H1 (cell line): ENCODE measurements around the gene SLC66A3. TPM values are rescaled to one million over a fixed set of nuclear protein-coding genes. Genes with fewer than 3 reads are reported as not detected.

Experiments
- CTCF ChIA-PET: fragments of 300-600 bp; sonication (Branson Sonifier 250); formaldehyde crosslinking; loops from one replicate; lab custom pipeline; 2021; ENCODE audit not compliant: partially characterized antibody; lab: Charles Lee
- POLR2A ChIA-PET: fragments of 300-600 bp; sonication (Branson Sonifier 250); formaldehyde crosslinking; loops from one replicate; lab custom pipeline; 2021; ENCODE audit warnings: inconsistent platforms; ENCODE audit not compliant: partially characterized antibody; lab: Charles Lee
- DNase-seq, 2 experiments: peaks; one replicate each; pipeline versions ENCODE4 v3.0.0 to v3.0.0-alpha.2; 2010 to 2022; ENCODE audit warnings: low spot score in 2 of 2, low read depth in 1 of 2, mixed read lengths in 1 of 2
- FAIRE-seq: peaks from 2 replicates; lab custom pipeline; 2011; peaks lifted over from hg19 to GRCh38; lab: Jason Lieb, UNC
- H2AFZ ChIP-seq: 2 replicates; pipeline ENCODE4 v1.8.1; 2012; ENCODE audit warnings: low read length, inconsistent platforms
- H2AK5ac ChIP-seq: 2 replicates; pipeline ENCODE4 v1.6.1; 2013; ENCODE audit warnings: low read depth, low read length
- H2BK120ac ChIP-seq: replicated peaks from 2 replicates; pipeline ENCODE3; 2013; ENCODE audit warnings: low read depth, low read length, inconsistent platforms
- H2BK12ac ChIP-seq: 2 replicates; pipeline ENCODE4 v1.6.1; 2013; ENCODE audit warnings: low read depth, low read length
- H2BK15ac ChIP-seq: 2 replicates; pipeline ENCODE4 v1.6.1; 2013; ENCODE audit warnings: low read length
- H2BK20ac ChIP-seq: 2 replicates; pipeline ENCODE4 v1.6.1; 2013; ENCODE audit warnings: low read length
- H2BK5ac ChIP-seq: 2 replicates; pipeline ENCODE4 v1.6.1; 2013; ENCODE audit warnings: low read depth, low read length
- H3K14ac ChIP-seq: 2 replicates; pipeline ENCODE4 v1.6.1; 2013; ENCODE audit warnings: inconsistent platforms; ENCODE audit not compliant: insufficient read length
- H3K18ac ChIP-seq: 2 replicates; pipeline ENCODE4 v1.6.1; 2013; ENCODE audit warnings: low read length; ENCODE audit errors: extremely low read depth
- H3K23ac ChIP-seq: 2 replicates; pipeline ENCODE4 v1.6.1; 2013; ENCODE audit warnings: inconsistent platforms; ENCODE audit not compliant: insufficient read length
- H3K23me2 ChIP-seq: 2 replicates; pipeline ENCODE4 v1.6.1; 2013; ENCODE audit warnings: low read depth, low read length
- H3K27ac ChIP-seq: 2 replicates; pipeline ENCODE4 v1.6.1; 2011; ENCODE audit warnings: low read depth, low read length, inconsistent platforms
- H3K27me3 ChIP-seq, 4 experiments: replicated peaks in 1 of 4; 1 replicate in 1 of 4; 2 replicates in 3 of 4; pipeline versions ENCODE4 v1.6.1 to v1.8.1; 2011 to 2013; ENCODE audit warnings: low read length in 3 of 4, mild to moderate bottlenecking in 3 of 4, inconsistent platforms in 2 of 4, mixed read lengths in 2 of 4, moderate library complexity in 1 of 4; ENCODE audit not compliant: control insufficient read depth in 3 of 4, insufficient read depth in 3 of 4; ENCODE audit errors: extremely low read depth in 1 of 4
- H3K36me3 ChIP-seq, 4 experiments: 2 replicates each; pipeline versions ENCODE4 v1.6.1 to v1.8.1; 2011 to 2013; ENCODE audit warnings: mild to moderate bottlenecking in 4 of 4, low read length in 3 of 4, moderate library complexity in 2 of 4, control low read depth in 1 of 4, inconsistent platforms in 1 of 4; ENCODE audit not compliant: insufficient read depth in 4 of 4, control insufficient read depth in 2 of 4
- H3K4ac ChIP-seq: replicated peaks from 2 replicates; pipeline ENCODE3; 2013; ENCODE audit warnings: low read length, low read depth, mixed read lengths, inconsistent platforms; ENCODE audit not compliant: insufficient read length
- H3K4me1 ChIP-seq, 4 experiments: replicated peaks in 1 of 4; 1 replicate in 1 of 4; 2 replicates in 3 of 4; pipeline versions ENCODE4 v1.6.1 to v1.8.1; 2011 to 2013; ENCODE audit warnings: low read length in 3 of 4, inconsistent platforms in 2 of 4, mixed read lengths in 1 of 4; ENCODE audit not compliant: insufficient read depth in 4 of 4, control insufficient read depth in 3 of 4
- H3K4me2 ChIP-seq, 2 experiments: 2 replicates each; pipeline versions ENCODE4 v1.6.1 to v1.8.1; 2011 to 2013; ENCODE audit warnings: low read depth in 2 of 2, low read length in 2 of 2, control low read depth in 1 of 2, inconsistent platforms in 1 of 2, mild to moderate bottlenecking in 1 of 2; ENCODE audit not compliant: insufficient read depth in 1 of 2
- H3K4me3 ChIP-seq, 4 experiments: fragments of 200-600, 300-600 bp in 1 of 4; sonication (generic), shearing (Covaris generic), sonication (Bioruptor Twin) in 1 of 4; 2 replicates each; pipeline versions ENCODE4 v1.5.1 to v1.8.1; 2011 to 2016; ENCODE audit warnings: low read length in 4 of 4, low read depth in 3 of 4, control low read depth in 2 of 4, inconsistent platforms in 2 of 4, mild to moderate bottlenecking in 2 of 4, mixed read lengths in 1 of 4, moderate library complexity in 1 of 4; ENCODE audit not compliant: insufficient read depth in 2 of 4; ENCODE audit errors: extremely low read depth in 1 of 4
- H3K56ac ChIP-seq: replicated peaks from 2 replicates; pipeline ENCODE3; 2013; ENCODE audit warnings: low read depth, mild to moderate bottlenecking, mixed read lengths, low read length, inconsistent platforms; ENCODE audit not compliant: insufficient read length
- H3K79me1 ChIP-seq: 2 replicates; pipeline ENCODE4 v1.6.1; 2013; ENCODE audit warnings: low read depth, low read length, control low read depth
- H3K79me2 ChIP-seq, 2 experiments: 2 replicates each; pipeline versions ENCODE4 v1.6.1 to v1.8.1; 2012 to 2013; ENCODE audit warnings: low read length in 2 of 2, mild to moderate bottlenecking in 2 of 2, inconsistent platforms in 1 of 2; ENCODE audit not compliant: insufficient read depth in 2 of 2, control insufficient read depth in 1 of 2
- H3K9ac ChIP-seq, 4 experiments: replicated peaks in 1 of 4; 1 replicate in 1 of 4; 2 replicates in 3 of 4; pipeline versions ENCODE4 v1.6.1 to v1.8.1; 2011 to 2013; ENCODE audit warnings: low read depth in 3 of 4, low read length in 3 of 4, control low read depth in 2 of 4, mild to moderate bottlenecking in 2 of 4, moderate library complexity in 2 of 4, inconsistent platforms in 1 of 4; ENCODE audit errors: extremely low read depth in 1 of 4
- H3K9me3 ChIP-seq, 2 experiments: 2 replicates each; pipeline versions ENCODE4 v1.6.1 to v1.8.1; 2012 to 2013; ENCODE audit warnings: mild to moderate bottlenecking in 2 of 2, moderate library complexity in 2 of 2, control low read depth in 1 of 2, inconsistent platforms in 1 of 2, low read depth in 1 of 2, low read length in 1 of 2, mixed read lengths in 1 of 2; ENCODE audit not compliant: insufficient read depth in 2 of 2
- H4K20me1 ChIP-seq, 2 experiments: replicated peaks in 1 of 2; 2 replicates each; pipeline versions ENCODE3 to v1.8.1; 2011 to 2013; ENCODE audit warnings: inconsistent platforms in 2 of 2, low read length in 2 of 2, mild to moderate bottlenecking in 1 of 2; ENCODE audit not compliant: insufficient read depth in 2 of 2, control insufficient read depth in 1 of 2
- H4K5ac ChIP-seq: 2 replicates; pipeline ENCODE4 v1.6.1; 2013; ENCODE audit warnings: low read length, low read depth, mixed read lengths, inconsistent platforms; ENCODE audit not compliant: insufficient read length
- H4K8ac ChIP-seq: 2 replicates; pipeline ENCODE4 v1.8.0; 2013; ENCODE audit warnings: mild to moderate bottlenecking, moderate library complexity, low read length, inconsistent platforms; ENCODE audit not compliant: insufficient read depth; ENCODE audit errors: extremely low read depth
- H4K91ac ChIP-seq: replicated peaks from 2 replicates; pipeline ENCODE3; 2013; ENCODE audit warnings: low read length, mixed read lengths, inconsistent platforms; ENCODE audit not compliant: insufficient read length
- HDAC6 ChIP-seq: IDR thresholded peaks from one replicate; pipeline ENCODE4 v1.7.1; 2012; ENCODE audit warnings: low read depth, mild to moderate bottlenecking, inconsistent platforms, low read length, moderate library complexity
- NRF1 ChIP-seq: IDR thresholded peaks from 2 replicates; pipeline ENCODE4 v1.6.1; 2011; ENCODE audit warnings: mild to moderate bottlenecking, low read depth, low read length, improper control_type of control experiment
- SP1 ChIP-seq: IDR thresholded peaks from 2 replicates; pipeline ENCODE4 v1.6.1; 2011; ENCODE audit warnings: low read depth, low read length
- TAF1 ChIP-seq: IDR thresholded peaks from 2 replicates; pipeline ENCODE4 v1.6.1; 2011; ENCODE audit warnings: mild to moderate bottlenecking, low read depth, low read length
- WGBS, 2 experiments: shearing (Covaris generic) in 1 of 2; methylation state at CpG; one replicate each; pipeline versions ENCODE4 v1.1.6 to v1.1.7; 2013 to 2015; ENCODE audit warnings: low lambda C conversion rate in 2 of 2, mixed read lengths in 2 of 2, inconsistent platforms in 1 of 2, low coverage in 1 of 2, missing lambda C conversion rate in 1 of 2; ENCODE audit not compliant: insufficient replicate concordance in 2 of 2, insufficient coverage in 1 of 2, insufficient read length in 1 of 2; ENCODE audit errors: extremely low coverage in 1 of 2, missing lambda C conversion rate in 1 of 2; 5-methylcytosine and 5-hydroxymethylcytosine counted together
- polyA plus RNA-seq, 7 experiments: library from polyadenylated mRNA; depleted of rRNA in 3 of 7; stranded (reverse) in 5 of 7; unstranded in 2 of 7; fragments of >200 nt in 5 of 7; fragments of 200-250 nt in 2 of 7; gene quantifications; 1 replicate in 5 of 7; 2 replicates in 1 of 7; 4 replicates in 1 of 7; pipeline versions ENCODE4 v1.2.1 to v1.2.3, GENCODE V29; 2011 to 2013; ENCODE audit warnings: missing spikeins in 2 of 7, mixed read lengths in 2 of 7
- total RNA-seq: library from RNA; stranded (reverse); fragmentation: NEBNext Ultra II Directional; extraction: Animal tissue kit (Norgen Biotek cat#: 25700); gene quantifications from 2 replicates; pipeline ENCODE4 v1.2.1, GENCODE V29; 2021

The SLC66A3 gene
- total and polyA plus RNA-seq, 2 of the 8 experiments (the other 6 are each of a cell fraction or from before 2014, with no cell fraction given): 8.7 to 27.8 TPM

DNA sequence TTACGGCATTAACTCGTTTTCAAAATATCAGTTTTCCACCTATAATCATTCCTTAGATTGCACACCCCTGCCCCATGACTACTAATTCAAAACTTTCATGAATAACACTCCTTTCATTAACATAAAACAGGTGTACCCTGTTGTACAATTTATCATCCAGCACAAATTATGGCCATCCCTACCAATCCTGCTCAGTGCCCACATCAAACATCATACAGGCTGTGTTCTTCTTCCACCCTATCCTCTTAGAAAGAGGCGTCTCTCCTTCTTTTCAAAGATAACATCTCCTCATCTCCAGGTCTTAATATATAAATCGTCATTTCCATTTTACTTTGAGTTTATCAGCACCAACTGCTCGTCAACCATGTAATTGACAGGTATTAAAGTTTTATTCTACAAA, 67.6 kb downstream of the SLC66A3 start:
- Histone ChIP-seq H3K27ac (no peak overlapping the region), H3K4me1 (peaks cover 0 to 6% (median 2%) of the 10 kb centered on the region in 4 experiments; a peak in 3 of 7 replicates), H3K79me2 (no peaks in the 10 kb centered on the region), H4K5ac (no peak overlapping the region), H3K23me2 (no peaks in the 10 kb centered on the region), H2BK120ac (no peak overlapping the region), H3K4ac (no peak overlapping the region), H3K9ac (no peak overlapping the region), H2BK20ac (no peak overlapping the region), H2BK5ac (no peak overlapping the region), H2AFZ (no peak overlapping the region), H4K8ac (no peak overlapping the region), H3K9me3 (no peaks in the 10 kb centered on the region), H4K20me1 (no peaks in the 10 kb centered on the region), H3K27me3 (no peaks in the 10 kb centered on the region), H3K18ac (no peak overlapping the region), H2BK15ac (no peak overlapping the region), H3K14ac (no peak overlapping the region), H3K23ac (no peak overlapping the region), H2BK12ac (no peak overlapping the region), H4K91ac (no peak overlapping the region), H2AK5ac (no peak overlapping the region), H3K79me1 (no peaks in the 10 kb centered on the region), H3K4me3 (no peak overlapping the region), H3K36me3 (peaks cover 0 to 15% (median 1%) of the 10 kb centered on the region in 4 experiments; a peak in 5 of 8 replicates), H3K56ac (no peak overlapping the region), H3K4me2 (no peak overlapping the region)
- FAIRE-seq (no peak), DNase-seq (no peak)
- POLR2A ChIA-PET: no interaction called here
- 82% methylated on average over 5 of the region's 5 CpGs; no CpG with 5 or more reads in 1 of the 2 experiments for WGBS, 2 experiments
- CTCF ChIA-PET: no interaction called here
- TF ChIP-seq NRF1 (no peak), HDAC6 (no peak), TAF1 (no peak), SP1 (no peak)
